A673 (cell line): ENCODE results near the gene TPK1.

Source experiments
- CTCF ChIP-seq: fragments of 300-800, 200-600 bp; sonication (generic); conservative IDR thresholded peaks from 2 replicates; pipeline ENCODE4 v1.5.1; 2017; ENCODE audit warnings: low read depth, mild to moderate bottlenecking, antibody characterized with exemption, low read length, moderate library complexity, mixed read lengths
- EZH2 ChIP-seq: fragments of 200-600 bp; sonication (generic); IDR thresholded peaks from 2 replicates; pipeline ENCODE4 v1.6.1; 2017; ENCODE audit warnings: borderline replicate concordance, low read depth, mild to moderate bottlenecking, mixed read lengths, antibody characterized with exemption, low read length; ENCODE audit not compliant: poor library complexity, severe bottlenecking

GRCh38 chr7:144408121-144408520 lies 427.7 kb downstream of the TPK1 start:
- TF ChIP-seq CTCF (no peak), EZH2 (no peak)
